ENCODE results near the gene KIAA1549. TPM values are rescaled to one million over a fixed set of nuclear protein-coding genes. Genes with fewer than 3 reads are reported as not detected.
"Not testable (repeated sequence)": the region's sequence is repeated elsewhere in the genome, so short reads cannot be mapped to it uniquely, and the experiment has no call there.

Gene KIAA1549
- total RNA-seq, 4 donors from 2014 or later, result 1.6 to 2.4 (median 1.7) TPM

DNA sequence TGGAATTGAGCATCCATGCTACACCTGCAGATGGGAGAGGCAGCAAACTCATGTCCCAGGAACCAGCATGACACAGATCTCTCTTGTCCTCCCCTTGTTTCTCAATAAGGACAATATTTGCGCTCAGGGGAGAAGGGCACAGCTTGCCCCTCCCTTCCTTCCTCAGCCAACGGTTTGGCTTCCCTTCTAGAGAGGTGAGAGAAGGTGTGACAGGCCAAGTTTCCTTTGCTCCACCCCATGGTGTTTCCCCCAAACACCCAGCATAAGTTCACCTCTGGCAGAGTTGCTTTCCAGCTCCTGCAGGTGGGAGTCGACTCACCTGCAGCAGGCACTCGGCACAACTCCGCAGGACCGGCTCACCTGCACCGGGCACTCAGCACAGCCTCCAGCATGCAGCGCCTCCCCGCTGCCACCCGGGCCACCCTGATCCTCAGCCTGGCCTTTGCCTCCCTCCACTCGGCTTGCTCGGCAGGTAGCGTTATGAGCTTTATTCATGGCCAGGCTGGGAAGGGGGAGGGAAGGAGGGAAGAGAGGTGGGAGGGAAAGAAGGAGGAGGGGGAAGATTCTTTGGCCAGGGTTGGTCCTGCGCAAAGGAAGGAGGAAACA, 183.4 kb downstream of the KIAA1549 start, which contains the start of the genes ATP6V0A4 and TMEM213:
ATP6V0A4 (minus strand) TSS at position 482 of the 606 bp plus-strand sequence. CDS start 26,949 bp downstream, outside the sequence.
TMEM213 (plus strand) TSS at position 280 of the 606 bp plus-strand sequence; CDS start at position 391, 111 bp downstream.
- TF ChIP-seq EP300 (IDR thresholded peaks at IDR 0.05), result no peak
- TF ChIP-seq, protein P1, sequence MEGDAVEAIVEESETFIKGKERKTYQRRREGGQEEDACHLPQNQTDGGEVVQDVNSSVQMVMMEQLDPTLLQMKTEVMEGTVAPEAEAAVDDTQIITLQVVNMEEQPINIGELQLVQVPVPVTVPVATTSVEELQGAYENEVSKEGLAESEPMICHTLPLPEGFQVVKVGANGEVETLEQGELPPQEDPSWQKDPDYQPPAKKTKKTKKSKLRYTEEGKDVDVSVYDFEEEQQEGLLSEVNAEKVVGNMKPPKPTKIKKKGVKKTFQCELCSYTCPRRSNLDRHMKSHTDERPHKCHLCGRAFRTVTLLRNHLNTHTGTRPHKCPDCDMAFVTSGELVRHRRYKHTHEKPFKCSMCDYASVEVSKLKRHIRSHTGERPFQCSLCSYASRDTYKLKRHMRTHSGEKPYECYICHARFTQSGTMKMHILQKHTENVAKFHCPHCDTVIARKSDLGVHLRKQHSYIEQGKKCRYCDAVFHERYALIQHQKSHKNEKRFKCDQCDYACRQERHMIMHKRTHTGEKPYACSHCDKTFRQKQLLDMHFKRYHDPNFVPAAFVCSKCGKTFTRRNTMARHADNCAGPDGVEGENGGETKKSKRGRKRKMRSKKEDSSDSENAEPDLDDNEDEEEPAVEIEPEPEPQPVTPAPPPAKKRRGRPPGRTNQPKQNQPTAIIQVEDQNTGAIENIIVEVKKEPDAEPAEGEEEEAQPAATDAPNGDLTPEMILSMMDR (IDR thresholded peaks at IDR 0.05), result no peak
- no peak for TF ChIP-seq POLR2A (IDR thresholded peaks at IDR 0.05)
- no peaks in the 10 kb centered on the region for H3K36me3 ChIP-seq
- WGBS, 2 donors, result 16 to 18% methylated on average over 14 of the region's 14 CpGs
- H3K4me1 ChIP-seq, result no peaks in the 10 kb centered on the region
- no peak for DNase-seq (ENCODE audit: low spot score in 2 of 2)
- H3K27me3 ChIP-seq, result no peaks in the 10 kb centered on the region
- no peak within 1 kb of the TSS for H3K4me3 ChIP-seq
- H3K27ac ChIP-seq, result no peak within 1 kb of the TSS
- H3K9me3 ChIP-seq, result no peaks in the 10 kb centered on the region

GRCh38 chr7:138797046-138797445, 184.1 kb downstream of the KIAA1549 start:
- not testable (repeated sequence) for H3K4me3 ChIP-seq; H3K9me3 ChIP-seq; H3K27me3 ChIP-seq; DNase-seq (ENCODE audit: low spot score in 2 of 2); H3K4me1 ChIP-seq; H3K27ac ChIP-seq; H3K36me3 ChIP-seq
- 48 to 89% methylated on average over 4 of the region's 4 CpGs for WGBS, 2 donors

DNA sequence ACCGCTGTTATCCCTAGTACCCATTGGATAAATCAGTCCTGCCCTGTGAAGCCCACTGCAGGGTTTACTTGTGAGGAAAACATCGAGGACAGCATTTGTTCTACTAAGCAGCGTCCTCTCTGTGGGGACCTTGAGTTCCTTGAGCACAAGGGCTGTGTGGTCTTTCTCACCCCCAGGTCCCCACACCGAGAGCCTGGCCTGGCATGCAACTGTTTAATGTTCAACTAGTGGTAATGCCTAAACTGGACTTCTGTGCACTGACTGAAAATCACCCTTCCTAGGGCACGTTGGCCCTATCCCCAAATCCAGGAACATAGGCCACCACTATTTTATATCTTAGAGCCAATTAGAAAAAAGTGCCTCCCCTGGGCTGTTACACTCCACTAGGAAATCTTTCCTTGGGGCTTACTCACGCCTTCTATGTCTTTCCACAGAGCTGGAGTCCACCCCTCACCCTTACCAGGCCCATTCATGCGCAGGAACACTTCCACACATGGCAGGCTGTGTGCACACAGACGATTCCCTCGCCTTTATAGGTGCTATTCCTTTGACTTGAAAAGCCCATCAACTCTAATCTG, 185.1 kb downstream of the KIAA1549 start:
- no peaks in the 10 kb centered on the region for H3K27me3 ChIP-seq
- WGBS, 2 donors, result 81 to 88% methylated on average over 9 of the region's 9 CpGs

GRCh38 chr7:138785587-138786437, 195.4 kb downstream of the KIAA1549 start:
- H3K4me3 ChIP-seq, result no peak overlapping the region
- H3K4me1 ChIP-seq, result no peaks in the 10 kb centered on the region
- H3K9me3 ChIP-seq, result peaks cover 0 to 10% (median 0%) of the 10 kb centered on the region in 4 donors
- no peak for DNase-seq (ENCODE audit: low spot score in 2 of 2)
- 34 to 50% methylated on average over 10 of the region's 10 CpGs for WGBS, 2 donors
- H3K36me3 ChIP-seq, result no peaks in the 10 kb centered on the region
- no peaks in the 10 kb centered on the region for H3K27me3 ChIP-seq
- no peak overlapping the region for H3K27ac ChIP-seq
- TF ChIP-seq, protein P1 (IDR thresholded peaks at IDR 0.05), result no peak
- TF ChIP-seq EP300 (IDR thresholded peaks at IDR 0.05) (no peak), POLR2A (IDR thresholded peaks at IDR 0.05) (no peak)

More for the DNA sequence above, 185.1 kb downstream of the KIAA1549 start:
- no peak for DNase-seq (ENCODE audit: low spot score in 2 of 2)
- TF ChIP-seq EP300 (IDR thresholded peaks at IDR 0.05) (no peak), POLR2A (IDR thresholded peaks at IDR 0.05) (no peak)
- TF ChIP-seq, protein P1 (IDR thresholded peaks at IDR 0.05), result no peak
- Histone ChIP-seq H3K36me3 (no peaks in the 10 kb centered on the region), H3K9me3 (no peaks in the 10 kb centered on the region), H3K4me1 (no peaks in the 10 kb centered on the region), H3K27ac (no peak overlapping the region), H3K4me3 (no peak overlapping the region)

DNA sequence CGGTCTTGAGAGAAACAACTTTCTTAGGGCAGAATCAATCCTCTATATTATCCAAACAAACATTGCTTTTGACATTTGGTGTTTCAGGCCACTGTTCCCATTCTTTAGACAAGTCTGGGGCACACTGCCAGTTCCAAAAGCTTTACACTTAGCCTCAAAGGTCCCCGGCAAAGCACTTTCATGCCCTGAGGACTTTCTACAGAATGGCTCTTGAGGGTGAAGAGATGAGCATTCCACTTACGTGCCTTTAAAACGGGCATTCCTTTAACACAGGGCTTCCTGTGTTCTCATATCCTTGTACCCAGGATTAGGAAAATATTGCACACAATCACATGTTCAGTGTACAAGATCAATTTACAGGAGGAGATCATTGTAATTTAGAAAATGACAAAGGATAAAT, 196.5 kb downstream of the KIAA1549 start:
- Histone ChIP-seq H3K36me3 (no peaks in the 10 kb centered on the region), H3K9me3 (peaks cover 0 to 10% (median 0%) of the 10 kb centered on the region in 4 donors), H3K27me3 (no peaks in the 10 kb centered on the region), H3K4me3 (no peak overlapping the region), H3K27ac (no peak overlapping the region), H3K4me1 (no peaks in the 10 kb centered on the region)
- DNase-seq (ENCODE audit: low spot score in 2 of 2), result no peak
- TF ChIP-seq, protein P1 (IDR thresholded peaks at IDR 0.05), result no peak
- TF ChIP-seq POLR2A (IDR thresholded peaks at IDR 0.05), result no peak
- TF ChIP-seq EP300 (IDR thresholded peaks at IDR 0.05), result no peak
- 6 to 21% methylated on average over 4 of the region's 4 CpGs for WGBS, 2 donors

Small RNA genes within 50 kb of the gene (small RNA-seq; reads per million reads assigned to genes)
- gene RNU6-1272P, result not detected

Other genes starting within 250 kb of the KIAA1549 start
- not detected for gene TMEM213, start 183.4 kb downstream of the KIAA1549 start, total RNA-seq
- gene ATP6V0A4, start 183.2 kb downstream of the KIAA1549 start, total RNA-seq, result not detected
- gene ZC3HAV1L, start 54.7 kb upstream of the KIAA1549 start, total RNA-seq, result 10 to 100 TPM; 36.9 to 68.8 (median 53.1) TPM
- gene ZC3HAV1, start 128.3 kb upstream of the KIAA1549 start, total RNA-seq, result 10 to 100 TPM; 30.3 to 38.2 (median 31.7) TPM
- 10 to 100 TPM; 16.7 to 20.9 (median 19.2) TPM for gene UBN2, start 249.8 kb upstream of the KIAA1549 start, total RNA-seq

Data from tibial nerve (tissue), 4 donors.